IPS DF 4.7 (cell line): ENCODE data around the gene TMED9.
"Not testable (repeated sequence)": the region's sequence is repeated elsewhere in the genome, so short reads cannot be mapped to it uniquely, and the experiment has no call there.

ENCODE experiments used
- DNase-seq: peaks from one replicate; pipeline ENCODE4 v3.0.0-alpha.2; 2013; ENCODE audit warnings: low spot score; ENCODE audit errors: extremely low read depth

The TMED9 gene

DNA sequence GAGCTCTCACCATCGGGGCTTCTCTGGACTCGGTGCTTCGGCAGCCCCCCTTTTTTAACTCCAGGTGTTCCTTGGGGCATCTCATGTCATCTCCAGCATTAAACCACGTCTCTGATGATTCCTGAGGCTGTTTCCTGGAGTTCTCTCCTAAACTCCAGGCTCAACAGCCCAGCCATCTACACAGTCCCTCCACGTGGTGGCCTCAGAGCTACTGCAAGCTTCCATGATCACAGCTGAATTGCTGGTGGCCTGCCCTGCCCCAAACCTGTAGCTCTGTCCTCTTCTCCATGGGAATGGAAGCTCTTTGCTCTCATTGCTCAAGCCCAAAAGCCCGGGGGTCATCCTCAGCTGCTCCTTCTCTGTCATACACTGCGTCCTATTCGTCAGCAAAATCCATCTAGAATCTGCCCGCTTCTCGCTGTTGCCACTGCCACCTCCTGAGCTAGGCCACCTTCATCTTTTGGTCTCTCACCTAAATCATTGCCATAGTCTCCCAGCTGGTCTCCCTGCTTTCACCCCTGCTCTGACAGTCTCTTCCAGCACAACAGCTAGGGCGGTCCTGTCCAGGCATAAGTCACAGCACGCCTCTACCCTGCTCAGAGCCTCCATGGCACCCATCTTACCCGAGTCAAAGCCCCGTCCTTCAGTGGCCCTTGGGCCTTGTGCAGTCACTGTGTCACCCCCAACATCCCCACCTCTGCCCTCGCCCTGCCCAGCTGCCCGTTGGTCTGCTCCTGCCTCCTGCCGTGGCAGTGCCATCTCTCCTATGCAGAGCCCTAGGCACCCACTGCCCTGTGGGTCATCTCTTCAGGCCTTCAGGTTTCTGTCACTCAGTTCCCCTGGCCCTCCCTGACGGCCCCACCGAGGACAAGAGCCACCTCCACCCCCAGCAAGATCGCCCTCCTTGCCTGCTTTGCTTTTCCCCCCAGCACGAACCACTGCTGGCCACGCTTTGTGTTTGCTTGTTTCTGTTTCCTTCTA is 14.4 kb downstream of the TMED9 start:
- DNase-seq = no peak

DNA sequence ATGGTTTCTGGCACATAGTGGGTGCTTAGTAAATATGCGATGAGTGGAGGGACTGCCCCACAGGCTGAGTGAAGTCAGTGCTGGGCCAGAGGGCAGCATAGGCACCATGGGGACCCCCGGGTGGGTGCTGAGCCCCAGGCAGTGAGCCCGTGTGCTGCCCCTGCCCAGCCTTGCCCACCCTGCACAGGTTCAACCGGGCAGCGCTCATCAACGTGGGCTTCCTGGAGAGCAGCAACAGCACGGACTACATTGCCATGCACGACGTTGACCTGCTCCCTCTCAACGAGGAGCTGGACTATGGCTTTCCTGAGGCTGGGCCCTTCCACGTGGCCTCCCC is 15.1 kb downstream of the TMED9 start:
- no peak for DNase-seq

GRCh38 chr5:177607452-177608192 is 15.6 kb downstream of the TMED9 start:
- no peak for DNase-seq

DNA sequence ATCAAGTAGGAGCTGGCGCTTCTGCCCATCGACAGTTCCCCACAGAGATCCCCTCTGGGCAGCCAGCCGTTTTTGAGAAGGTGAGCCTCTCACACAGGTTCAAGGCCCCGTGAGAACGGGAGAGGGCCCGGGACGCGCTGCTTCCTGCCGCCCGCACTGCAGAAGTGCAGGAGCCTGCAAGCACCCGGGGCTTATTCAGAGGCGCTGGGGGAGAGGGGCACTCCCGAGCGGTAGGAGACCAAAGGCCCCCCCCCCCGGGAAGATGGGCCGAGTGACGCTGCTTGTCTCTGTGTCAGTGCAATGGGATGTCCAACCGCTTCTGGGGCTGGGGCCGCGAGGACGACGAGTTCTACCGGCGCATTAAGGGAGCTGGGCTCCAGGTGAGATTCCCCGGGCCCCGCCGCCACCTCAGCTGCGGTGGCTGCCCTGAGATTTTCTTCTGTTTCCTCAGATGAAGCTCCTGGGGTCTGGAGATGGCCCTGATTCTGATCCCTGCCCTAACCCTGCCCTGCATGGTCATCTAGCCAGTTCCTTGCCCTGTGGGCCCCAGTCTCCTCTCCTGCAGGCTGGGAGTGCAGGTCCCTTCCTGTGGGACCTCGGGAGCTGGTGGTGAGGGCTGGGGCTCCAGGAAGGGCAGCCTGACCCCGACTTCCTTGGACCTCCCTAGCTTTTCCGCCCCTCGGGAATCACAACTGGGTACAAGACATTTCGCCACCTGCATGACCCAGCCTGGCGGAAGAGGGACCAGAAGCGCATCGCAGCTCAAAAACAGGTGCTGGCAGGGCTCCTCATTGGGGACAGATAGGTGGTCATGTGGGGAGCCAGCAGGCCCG is 16.5 kb downstream of the TMED9 start:
- no peak for DNase-seq

- no peak for DNase-seq
Measured at GRCh38 chr5:177609076-177610059, 17.4 kb downstream of the TMED9 start.

DNA sequence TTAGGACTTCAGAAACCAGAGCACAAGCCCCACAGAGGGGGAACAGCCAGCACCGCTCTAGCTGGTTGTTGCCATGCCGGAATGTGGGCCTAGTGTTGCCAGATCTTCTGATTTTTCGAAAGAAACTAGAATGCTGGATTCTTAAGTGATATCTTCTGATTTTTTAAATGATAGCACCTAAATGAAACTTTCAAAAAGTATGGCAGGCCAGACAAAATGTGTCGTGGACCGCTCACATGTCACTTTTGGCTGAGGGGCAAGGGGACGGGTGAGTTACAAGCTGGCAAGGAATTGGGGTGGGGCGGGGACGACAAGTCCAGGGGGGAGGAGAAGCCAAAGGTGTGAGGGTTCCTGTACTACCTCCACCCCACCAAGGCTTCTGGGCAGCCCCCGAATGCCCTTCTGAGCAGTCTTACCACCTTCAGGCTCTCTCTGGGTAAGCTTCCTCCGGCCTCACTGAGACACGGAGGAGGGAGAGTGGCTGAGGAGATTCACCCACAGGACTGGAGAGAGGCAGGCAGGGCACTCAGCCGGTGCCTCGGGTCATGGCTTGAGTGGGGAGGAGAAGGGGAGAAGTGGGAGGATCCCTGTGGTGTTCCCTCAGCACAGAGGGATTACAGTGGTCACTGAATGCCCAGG is 18.2 kb downstream of the TMED9 start:
- no peak for DNase-seq

GRCh38 chr5:177610770-177611445 is 18.9 kb downstream of the TMED9 start:
- no peak for DNase-seq

DNA sequence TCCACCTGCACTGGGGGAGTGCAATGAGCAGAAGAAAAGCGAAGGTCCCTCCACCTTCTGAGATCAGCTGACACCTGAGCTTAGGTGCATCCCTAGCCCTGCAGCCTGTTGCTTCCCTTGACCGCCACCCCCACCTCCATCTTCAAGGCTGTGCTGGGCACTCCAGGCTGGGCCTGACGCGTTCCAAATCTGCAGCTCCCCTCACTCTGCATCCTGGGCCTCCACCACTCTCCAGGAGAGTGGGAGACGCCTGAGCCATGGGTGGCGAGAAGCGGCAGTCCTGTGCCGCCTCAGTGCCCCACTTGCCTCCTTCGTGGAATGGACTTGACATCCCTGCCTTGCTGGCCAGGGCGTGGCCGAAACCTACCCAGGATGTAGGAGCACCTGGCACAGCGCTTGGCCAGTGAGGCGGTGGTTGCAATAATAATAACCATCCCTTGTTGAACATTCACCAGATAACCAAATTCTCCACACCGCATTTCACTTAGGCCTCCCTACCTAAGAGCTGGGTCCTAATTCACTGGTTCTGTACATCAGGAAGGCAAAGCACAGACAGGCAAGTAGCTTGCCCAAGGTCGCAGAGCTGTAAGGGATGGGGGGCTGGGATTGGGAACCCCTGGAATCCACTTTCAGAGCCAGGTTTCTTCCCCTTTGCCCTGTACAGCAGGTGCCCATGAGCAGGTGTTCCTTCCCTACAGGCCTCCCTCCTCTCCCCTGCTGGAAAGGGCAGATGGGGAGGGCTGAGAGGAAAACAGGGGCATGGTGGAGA is 19.6 kb downstream of the TMED9 start:
- DNase-seq = no peak

GRCh38 chr5:177612215-177612673 is 20.2 kb downstream of the TMED9 start:
- DNase-seq = no peak

- no peak for DNase-seq
Measured at GRCh38 chr5:177620560-177620959, 28.6 kb downstream of the TMED9 start.

GRCh38 chr5:177624172-177624571 is 32.2 kb downstream of the TMED9 start:
- not testable (repeated sequence) for DNase-seq

DNA sequence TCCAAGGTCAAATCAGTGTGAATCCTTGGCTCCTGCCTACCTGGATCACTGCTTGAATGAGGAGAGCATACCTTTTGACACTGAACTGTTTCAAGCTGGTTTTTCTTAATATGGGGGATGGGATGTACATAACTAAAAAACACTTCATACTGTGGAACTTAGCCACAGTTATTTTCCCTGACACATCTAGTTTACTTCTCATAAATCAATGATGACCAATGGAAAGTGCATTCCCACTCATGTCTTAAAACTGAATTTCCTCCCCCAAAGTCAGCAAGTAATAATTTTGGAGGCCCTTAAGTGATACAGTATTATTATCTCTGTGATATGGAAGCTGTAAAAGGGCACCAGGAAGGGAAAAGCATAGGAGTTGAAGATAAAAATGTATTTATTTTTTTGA is 38.2 kb downstream of the TMED9 start:
- not testable (repeated sequence) for DNase-seq

DNA sequence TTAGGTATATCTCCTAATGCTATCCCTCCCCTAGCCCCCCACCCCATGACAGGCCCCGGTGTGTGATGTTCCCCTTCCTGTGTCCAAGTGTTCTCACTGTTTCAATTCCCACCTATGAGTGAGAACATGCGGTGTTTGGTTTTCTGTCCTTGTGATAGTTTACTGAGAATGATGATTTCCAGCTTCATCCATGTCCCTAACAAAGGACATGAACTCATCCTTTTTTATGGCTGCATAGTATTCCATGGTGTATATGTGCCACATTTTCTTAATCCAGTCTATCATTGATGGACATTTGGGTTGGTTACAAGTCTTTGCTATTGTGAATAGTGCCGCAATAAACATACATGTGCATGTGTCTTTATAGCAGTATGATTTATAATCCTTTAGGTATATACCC is 42.9 kb downstream of the TMED9 start:
- DNase-seq = not testable (repeated sequence)

DNA sequence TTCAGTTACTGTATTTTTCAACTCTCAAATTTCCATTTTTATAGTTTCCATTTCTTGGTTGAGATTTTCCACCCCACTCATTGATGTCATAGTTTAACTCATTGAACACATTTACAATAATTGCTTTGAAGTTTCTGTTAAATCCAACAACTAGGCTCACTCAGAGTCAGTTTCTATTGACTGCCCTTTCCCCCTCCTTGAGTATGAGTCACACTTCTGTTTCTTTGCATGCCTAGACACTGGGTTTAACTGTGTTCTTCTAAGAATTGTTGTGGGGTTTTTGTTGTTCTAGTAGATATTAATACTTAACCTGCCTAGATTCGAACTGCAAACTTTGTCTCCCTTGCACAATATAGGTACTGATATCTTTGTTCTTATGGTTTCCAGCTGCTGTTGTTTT is 53.5 kb downstream of the TMED9 start:
- DNase-seq = not testable (repeated sequence)
